Measurements from ENCODE around the gene SREBF1. TPM values are rescaled to one million over a fixed set of nuclear protein-coding genes. Genes with fewer than 3 reads are reported as not detected.

The SREBF1 gene
- total RNA-seq, 1 experiment from 2014 or later: 360 TPM

- Histone ChIP-seq H3K9me2 (ENCODE audit: insufficient read depth) (no peaks in the 10 kb centered on the region), H3K4me1 (replicated peaks; ENCODE audit: insufficient read depth) (peaks cover 79% of the 10 kb centered on the region), H3K4me2 (no peak overlapping the region), H3F3A (ENCODE audit: insufficient read depth, low read depth) (peaks cover 74% of the 10 kb centered on the region), H4K20me1 (ENCODE audit: insufficient read depth) (peaks cover 80% of the 10 kb centered on the region), H3K9me3 (ENCODE audit: insufficient read depth, low read depth) (no peaks in the 10 kb centered on the region), H3K4me3 (no peak overlapping the region), H3K27ac (no peak overlapping the region), H2AFZ (no peak overlapping the region), H3K36me3 (ENCODE audit: low read depth) (peaks cover 36% of the 10 kb centered on the region), H3K27me3 (ENCODE audit: insufficient read depth, low read depth) (no peaks in the 10 kb centered on the region), H3K79me2 (ENCODE audit: low read depth) (peaks cover 93% of the 10 kb centered on the region)
- DNase-seq: no peak
- no TSS peak for BruUV-seq (replicated peaks)
- ChIA-PET CTCF (interaction anchor here (0.6 kb wide), 1 partner anchor 102 kb away, joined by 5 read pairs; no protein-coding TSS in a partner anchor), POLR2A (ENCODE audit: unreplicated experiment) (interaction anchor here (0.7 kb wide), 1 partner anchor 13 kb away, joined by 5 read pairs; no protein-coding TSS in a partner anchor)
- TF ChIP-seq CTCF (conservative IDR thresholded peaks at IDR 0.05) (no peak), EZH2 (IDR thresholded peaks at IDR 0.05; ENCODE audit: low read depth) (no peak)
- intact Hi-C loops (cut with micrococcal nuclease; ENCODE audit: unreplicated experiment): no loop called here
These were observed 6.6 kb downstream of the SREBF1 start for GRCh38 chr17:17830269-17830567.

- Histone ChIP-seq H3K4me2 (peak overlapping the region; percentile 18; the same call in 1 of the 2 replicates), H2AFZ (no peak overlapping the region), H3K9me2 (ENCODE audit: insufficient read depth) (no peaks in the 10 kb centered on the region), H3K9me3 (ENCODE audit: insufficient read depth, low read depth) (no peaks in the 10 kb centered on the region), H3F3A (ENCODE audit: insufficient read depth, low read depth) (peaks cover 88% of the 10 kb centered on the region), H3K4me1 (replicated peaks; ENCODE audit: insufficient read depth) (peaks cover 79% of the 10 kb centered on the region), H3K27me3 (ENCODE audit: insufficient read depth, low read depth) (no peaks in the 10 kb centered on the region), H4K20me1 (ENCODE audit: insufficient read depth) (peaks cover 64% of the 10 kb centered on the region), H3K4me3 (no peak overlapping the region), H3K27ac (peak overlapping the region; percentile 95), H3K79me2 (ENCODE audit: low read depth) (peaks cover 90% of the 10 kb centered on the region), H3K36me3 (ENCODE audit: low read depth) (peaks cover 27% of the 10 kb centered on the region)
- no peak for DNase-seq
- no peak for TF ChIP-seq CTCF (conservative IDR thresholded peaks at IDR 0.05)
- no peak for TF ChIP-seq EZH2 (IDR thresholded peaks at IDR 0.05; ENCODE audit: low read depth)
- ChIA-PET CTCF (no interaction called here), POLR2A (ENCODE audit: unreplicated experiment) (interaction anchor here (0.6 to 1.7 kb wide), 2 partner anchors 8 to 144 kb away, joined by 6 to 9 read pairs; partner anchors contain the start of gene TOM1L2)
- no TSS peak for BruUV-seq (replicated peaks)
- intact Hi-C loops (cut with micrococcal nuclease; ENCODE audit: unreplicated experiment): no loop called here
These were observed 8.8 kb downstream of the SREBF1 start for GRCh38 chr17:17827826-17828621.

GRCh38 chr17:17826942-17827785, 9.6 kb downstream of the SREBF1 start:
- TF ChIP-seq CTCF (conservative IDR thresholded peaks at IDR 0.05) (no peak), EZH2 (IDR thresholded peaks at IDR 0.05; ENCODE audit: low read depth) (no peak)

More at GRCh38 chr17:17826942-17827785, 9.6 kb downstream of the SREBF1 start:
- peaks cover 90% of the 10 kb centered on the region for H3K79me2 ChIP-seq (ENCODE audit: low read depth)
- H3K27ac ChIP-seq: peak overlapping the region; percentile 95
- H3K36me3 ChIP-seq (ENCODE audit: low read depth): peaks cover 30% of the 10 kb centered on the region
- H3K27me3 ChIP-seq (ENCODE audit: insufficient read depth, low read depth): no peaks in the 10 kb centered on the region
- no peak overlapping the region for H2AFZ ChIP-seq
- H3K4me3 ChIP-seq: no peak overlapping the region
- no TSS peak for BruUV-seq (replicated peaks)
- CTCF ChIA-PET: no interaction called here
- H3K4me2 ChIP-seq: peak overlapping the region; percentile 85
- H4K20me1 ChIP-seq (ENCODE audit: insufficient read depth): peaks cover 63% of the 10 kb centered on the region
- H3F3A ChIP-seq (ENCODE audit: insufficient read depth, low read depth): peaks cover 86% of the 10 kb centered on the region
- H3K4me1 ChIP-seq (replicated peaks; ENCODE audit: insufficient read depth): peaks cover 83% of the 10 kb centered on the region
- POLR2A ChIA-PET (ENCODE audit: unreplicated experiment): interaction anchor here (1.7 kb wide), 1 partner anchor 8 kb away, joined by 9 read pairs; no protein-coding TSS in a partner anchor
- H3K9me3 ChIP-seq (ENCODE audit: insufficient read depth, low read depth): no peaks in the 10 kb centered on the region
- DNase-seq: no peak
- no peaks in the 10 kb centered on the region for H3K9me2 ChIP-seq (ENCODE audit: insufficient read depth)
- intact Hi-C loops (cut with micrococcal nuclease; ENCODE audit: unreplicated experiment): no loop called here
